ENCODE measurements around the gene ATG16L2.
A peak's percentile ranks its signal among the peaks of the same experiment; 100 is the strongest.

Gene ATG16L2, protein sequence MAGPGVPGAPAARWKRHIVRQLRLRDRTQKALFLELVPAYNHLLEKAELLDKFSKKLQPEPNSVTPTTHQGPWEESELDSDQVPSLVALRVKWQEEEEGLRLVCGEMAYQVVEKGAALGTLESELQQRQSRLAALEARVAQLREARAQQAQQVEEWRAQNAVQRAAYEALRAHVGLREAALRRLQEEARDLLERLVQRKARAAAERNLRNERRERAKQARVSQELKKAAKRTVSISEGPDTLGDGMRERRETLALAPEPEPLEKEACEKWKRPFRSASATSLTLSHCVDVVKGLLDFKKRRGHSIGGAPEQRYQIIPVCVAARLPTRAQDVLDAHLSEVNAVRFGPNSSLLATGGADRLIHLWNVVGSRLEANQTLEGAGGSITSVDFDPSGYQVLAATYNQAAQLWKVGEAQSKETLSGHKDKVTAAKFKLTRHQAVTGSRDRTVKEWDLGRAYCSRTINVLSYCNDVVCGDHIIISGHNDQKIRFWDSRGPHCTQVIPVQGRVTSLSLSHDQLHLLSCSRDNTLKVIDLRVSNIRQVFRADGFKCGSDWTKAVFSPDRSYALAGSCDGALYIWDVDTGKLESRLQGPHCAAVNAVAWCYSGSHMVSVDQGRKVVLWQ

DNA sequence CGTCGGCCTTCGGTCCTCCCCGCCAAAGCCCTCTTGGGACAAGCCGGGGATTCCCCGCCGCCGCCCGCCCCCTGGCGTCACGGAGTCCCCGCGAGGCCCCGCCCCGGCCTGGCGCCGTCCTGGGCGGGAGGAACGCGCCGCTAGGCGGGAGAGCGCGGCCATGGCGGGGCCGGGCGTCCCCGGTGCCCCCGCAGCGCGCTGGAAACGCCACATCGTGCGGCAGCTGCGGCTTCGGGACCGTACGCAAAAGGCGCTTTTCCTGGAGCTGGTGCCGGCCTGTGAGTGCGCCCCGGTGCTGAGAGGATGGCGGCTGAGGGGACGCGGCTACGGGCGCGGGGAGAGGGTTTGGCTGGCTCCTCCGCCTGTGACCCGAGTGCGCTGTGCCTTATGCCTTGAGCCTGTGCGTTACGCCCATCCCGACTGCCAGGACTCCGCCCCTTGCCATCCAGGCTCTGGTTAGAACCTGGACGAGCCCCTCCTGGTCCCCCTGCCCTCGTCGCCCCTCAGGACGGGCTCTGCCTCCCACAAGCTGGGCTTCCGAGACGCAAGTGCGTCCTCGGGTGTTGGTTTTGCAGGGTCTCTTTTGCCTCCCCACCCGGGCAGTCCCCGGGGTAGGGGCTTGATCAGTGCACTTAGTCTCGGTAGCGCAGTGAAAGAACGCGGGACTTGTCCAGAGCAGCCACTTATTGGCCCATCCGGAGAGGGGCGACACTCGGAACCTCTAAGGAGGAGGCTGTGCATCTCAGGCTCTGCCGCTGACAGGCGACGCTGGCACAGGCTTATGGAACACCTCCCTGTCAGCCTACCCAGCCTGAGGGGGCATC lies at the start of gene ATG16L2:
Gene ATG16L2, plus strand, starts transcription at position 126 of the 824 bp plus-strand sequence. Its CDS starts 35 bp downstream, at position 161.
- DNase-seq = peak; percentile 90

DNA sequence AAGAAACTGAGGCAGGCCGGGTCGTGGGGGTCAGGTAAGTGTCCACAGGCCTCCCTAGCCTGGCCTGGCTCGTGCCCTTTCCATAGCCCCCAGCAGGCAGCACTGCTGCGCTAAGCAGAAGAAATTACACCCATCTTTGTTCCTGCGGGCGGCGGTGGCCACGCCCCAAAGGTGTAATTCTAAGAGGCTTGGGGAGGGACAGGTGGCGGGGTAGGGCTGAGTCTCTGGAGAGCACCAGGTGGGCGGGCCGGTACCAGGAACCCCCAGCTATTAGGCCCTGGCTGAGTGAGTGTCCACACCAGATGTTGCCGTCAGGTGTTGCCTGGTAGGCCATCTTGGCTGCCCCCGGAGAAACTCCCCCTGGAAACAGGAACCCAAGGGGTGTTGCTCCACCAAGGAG lies 49.7 kb upstream of the ATG16L2 start:
- peak; percentile 94 for DNase-seq

DNA sequence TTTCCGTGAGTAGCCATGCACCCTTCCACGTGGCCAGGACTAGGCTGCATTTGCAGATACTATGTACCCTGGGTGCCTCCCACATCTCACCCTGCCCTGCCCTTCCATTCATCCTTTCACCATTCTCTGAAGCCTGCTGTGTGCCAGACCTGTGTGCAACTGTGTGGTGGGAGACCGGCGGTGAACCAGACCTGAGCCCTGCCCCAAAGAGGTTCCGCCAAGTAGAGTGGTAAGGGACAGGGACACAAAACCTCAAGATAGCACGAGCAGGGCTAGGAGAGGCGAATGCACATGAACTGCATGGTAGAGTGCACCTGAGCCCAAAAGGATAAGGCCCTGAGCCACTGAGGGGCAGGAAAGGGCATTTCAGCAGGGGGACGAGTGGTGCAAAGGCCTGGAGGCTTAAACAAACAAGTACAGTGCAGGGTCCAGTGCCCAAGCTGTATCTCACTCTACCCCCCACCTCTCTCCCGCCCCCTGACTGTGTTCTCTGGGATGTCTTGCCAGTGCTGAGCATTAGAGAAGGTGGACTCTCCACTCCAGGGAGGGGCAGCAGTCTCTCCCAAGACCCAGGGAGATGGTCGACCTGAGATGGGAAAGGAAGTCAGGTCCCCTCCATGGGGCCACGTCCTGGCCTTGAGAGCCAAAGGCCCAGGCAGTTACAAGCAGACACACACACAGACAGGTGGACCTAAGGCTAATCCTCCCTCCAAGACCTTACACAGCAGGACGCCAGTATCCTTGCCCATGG lies 47.9 kb upstream of the ATG16L2 start:
- DNase-seq = no peak

DNA sequence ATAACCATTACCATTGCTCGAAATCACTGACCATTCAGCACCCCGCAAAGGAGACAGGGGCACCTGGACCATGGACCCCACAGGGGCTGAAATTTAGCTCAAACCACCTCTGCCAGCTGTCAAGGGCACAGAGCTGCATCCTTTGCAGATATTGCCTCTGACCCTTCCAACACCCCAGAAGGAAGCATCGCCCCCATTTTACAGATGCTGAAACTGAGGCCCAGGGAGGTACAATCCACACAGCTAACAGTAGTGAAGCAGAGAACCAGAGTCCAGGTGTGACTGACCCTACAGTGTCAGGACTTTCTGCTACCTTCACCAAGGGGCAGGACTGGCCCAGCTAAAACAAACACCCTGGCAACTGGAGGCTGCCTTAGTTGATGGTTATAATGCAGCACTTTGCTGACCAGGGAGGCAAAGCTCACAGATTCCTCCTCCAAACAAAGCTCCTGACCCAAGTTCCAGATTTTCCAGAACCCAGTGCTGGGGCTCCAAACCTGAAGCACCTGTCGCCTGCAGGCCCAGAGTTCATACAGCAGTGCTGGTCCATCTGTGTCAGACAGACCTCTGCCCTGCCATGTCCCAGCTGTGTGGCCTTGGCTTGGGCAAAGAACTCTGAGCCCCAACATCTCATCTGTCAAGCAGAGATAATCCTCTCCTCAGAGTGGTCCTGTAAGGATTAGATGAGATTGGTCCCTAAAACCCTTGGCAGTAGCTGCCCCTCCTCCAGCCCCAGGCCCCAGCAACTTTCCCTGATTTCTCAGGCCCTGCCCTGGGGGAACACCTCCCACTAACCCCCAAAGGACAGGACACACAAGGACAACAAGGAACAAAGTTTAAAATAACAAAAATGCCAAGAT lies 46.8 kb upstream of the ATG16L2 start:
- no peak for DNase-seq

DNA sequence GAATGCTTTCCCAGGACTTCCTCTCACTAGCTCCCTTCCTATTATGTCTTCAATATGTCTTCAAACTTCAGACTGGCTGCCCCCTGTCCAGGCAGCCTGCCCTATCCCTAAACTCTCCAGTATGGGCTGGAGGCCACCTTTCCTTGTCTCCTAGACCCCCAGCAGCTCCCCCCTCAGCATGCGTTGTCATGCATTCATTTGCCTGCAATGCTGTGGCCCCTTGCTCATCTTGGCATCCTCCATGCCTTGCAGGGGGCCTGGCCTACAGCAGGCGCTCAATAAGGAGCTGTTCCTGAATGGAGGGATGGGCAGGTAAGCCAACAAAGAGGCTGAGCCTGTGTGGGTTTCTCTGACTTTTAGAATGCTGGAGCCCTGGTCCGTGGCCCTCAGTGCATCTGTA lies 45.6 kb upstream of the ATG16L2 start:
- DNase-seq = no peak

DNA sequence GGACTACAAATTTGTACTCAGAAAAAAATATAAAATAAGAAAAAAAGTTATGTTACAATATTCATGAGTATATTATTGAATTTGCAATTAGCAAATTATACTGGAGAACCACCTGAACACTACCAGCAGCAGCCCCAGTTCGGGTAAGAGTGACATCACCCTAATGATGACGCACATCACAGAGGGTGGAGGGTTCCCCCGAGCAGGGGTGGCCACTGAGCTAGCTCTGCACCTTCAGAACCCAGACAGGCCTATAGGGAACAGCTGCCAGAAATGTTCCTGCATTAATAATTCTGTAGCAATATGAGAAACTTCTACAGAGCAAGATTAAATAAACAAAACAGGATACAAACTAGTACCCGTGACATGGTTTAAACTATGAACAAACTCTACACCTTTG lies 44.5 kb upstream of the ATG16L2 start:
- DNase-seq = no peak

DNA sequence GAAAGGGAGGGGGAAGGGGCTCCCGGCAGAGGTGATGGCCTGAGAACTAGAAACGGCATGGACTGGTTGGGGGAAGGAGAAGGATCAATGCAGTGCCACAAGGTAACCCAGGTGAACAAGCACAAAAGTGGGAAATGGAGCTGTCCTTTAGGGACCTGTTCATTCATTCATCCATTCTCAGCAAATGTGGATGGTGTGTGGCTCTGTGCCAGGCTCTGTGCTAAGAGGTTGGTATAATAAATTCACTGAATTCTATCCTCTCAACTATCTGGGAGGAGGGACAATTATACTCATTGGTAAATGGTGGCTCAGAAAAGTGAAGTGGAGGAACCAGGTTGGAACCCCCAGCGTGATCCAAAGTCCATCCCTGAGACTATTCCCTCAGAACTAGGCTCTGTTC lies 43.4 kb upstream of the ATG16L2 start:
- DNase-seq = no peak

DNA sequence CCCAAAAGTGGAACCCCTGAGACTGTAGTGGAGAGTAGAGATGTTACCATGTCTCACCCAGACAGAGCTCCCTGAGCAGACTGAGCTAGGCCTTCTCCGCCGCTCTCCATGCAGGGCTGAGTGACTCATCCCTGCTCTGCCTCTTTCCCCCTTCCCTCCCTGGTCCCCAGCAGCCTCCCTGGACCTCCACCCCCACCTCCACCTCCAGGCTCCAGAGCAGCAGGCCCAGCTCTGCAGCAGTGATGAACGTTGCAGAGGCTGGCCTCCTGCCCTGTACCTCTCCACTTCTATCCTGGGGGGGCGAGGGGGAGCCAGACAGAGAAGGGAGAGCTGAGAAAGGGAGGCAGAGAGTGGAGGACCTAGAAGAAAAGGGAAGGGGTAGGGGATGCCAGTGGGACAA lies 42.7 kb upstream of the ATG16L2 start:
- no peak for DNase-seq

DNA sequence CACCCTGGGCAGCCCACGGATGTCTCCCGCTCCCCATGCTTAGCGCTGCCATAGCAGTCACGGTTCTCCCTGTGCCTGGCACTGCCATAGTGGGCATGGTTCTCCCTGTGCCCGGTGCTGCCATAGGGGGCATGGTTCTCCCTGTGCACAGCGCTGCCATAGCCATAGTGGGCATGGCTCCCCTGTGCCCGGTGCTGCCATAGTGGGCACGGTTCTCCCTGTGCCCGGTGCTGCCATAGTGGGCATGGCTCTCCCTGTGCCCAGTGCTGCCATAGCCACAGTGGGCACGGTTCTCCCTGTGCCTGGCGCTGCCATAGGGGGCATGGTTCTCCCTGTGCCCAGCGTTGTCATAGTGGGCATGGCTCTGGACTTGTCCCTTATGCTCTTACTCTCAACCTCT lies 42.2 kb upstream of the ATG16L2 start:
- DNase-seq = no peak

DNA sequence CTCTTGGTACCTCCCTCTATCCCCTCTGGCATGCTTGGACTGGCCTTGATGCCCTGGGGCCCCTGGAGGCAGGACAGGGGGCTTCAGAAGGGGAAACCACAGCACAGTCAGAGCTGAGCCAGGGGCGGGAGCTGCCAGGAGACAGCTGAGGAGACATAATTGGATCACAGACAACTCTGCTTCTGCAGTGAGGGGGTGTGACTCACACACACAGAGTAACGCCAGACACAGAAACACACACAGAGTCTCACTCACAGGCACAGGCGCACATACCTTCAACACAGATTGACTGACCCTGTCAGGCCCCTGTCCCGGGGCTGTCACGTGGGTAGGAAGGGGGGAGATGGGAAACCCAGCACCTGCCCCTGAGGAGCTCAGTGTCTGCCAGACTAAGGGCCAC lies 40.9 kb upstream of the ATG16L2 start:
- no peak for DNase-seq

DNA sequence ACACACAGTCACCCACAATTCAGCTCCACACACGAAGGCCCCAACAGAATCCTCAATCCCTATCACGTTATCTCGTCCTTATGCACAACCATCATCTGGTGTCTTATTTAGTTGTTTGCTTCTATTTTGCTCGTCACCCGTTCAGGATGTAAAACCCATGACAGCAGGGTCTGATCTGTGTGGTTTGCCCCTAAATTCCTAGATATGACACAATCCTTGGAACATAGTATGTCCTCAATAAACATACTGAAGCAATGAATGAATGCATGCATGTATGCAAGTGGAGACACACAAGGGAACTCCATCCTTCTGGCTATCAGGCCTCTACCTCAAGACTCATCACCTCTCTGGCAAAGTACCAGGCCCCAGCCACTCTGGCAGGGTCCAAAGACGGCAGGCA lies 40.5 kb upstream of the ATG16L2 start:
- no peak for DNase-seq

DNA sequence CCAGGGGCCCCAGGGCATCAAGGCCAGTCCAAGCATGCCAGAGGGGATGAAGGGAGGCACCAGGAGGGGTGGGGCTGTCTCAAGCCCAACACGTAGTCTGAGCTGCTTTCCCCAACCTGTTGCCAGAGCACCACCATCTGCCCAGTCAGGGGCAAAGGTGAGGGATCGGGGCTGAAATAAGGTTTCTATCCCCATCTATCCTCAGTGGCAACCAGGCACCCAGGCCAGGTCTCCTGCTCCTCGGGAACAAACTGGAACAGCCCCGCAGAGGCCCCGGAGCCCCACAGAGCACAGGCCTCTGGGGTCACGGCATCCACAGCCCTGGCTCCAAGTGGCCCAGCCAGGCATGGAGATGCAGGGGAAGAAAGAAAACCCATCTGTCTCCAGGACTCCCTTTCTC lies 39.7 kb upstream of the ATG16L2 start:
- no peak for DNase-seq

DNA sequence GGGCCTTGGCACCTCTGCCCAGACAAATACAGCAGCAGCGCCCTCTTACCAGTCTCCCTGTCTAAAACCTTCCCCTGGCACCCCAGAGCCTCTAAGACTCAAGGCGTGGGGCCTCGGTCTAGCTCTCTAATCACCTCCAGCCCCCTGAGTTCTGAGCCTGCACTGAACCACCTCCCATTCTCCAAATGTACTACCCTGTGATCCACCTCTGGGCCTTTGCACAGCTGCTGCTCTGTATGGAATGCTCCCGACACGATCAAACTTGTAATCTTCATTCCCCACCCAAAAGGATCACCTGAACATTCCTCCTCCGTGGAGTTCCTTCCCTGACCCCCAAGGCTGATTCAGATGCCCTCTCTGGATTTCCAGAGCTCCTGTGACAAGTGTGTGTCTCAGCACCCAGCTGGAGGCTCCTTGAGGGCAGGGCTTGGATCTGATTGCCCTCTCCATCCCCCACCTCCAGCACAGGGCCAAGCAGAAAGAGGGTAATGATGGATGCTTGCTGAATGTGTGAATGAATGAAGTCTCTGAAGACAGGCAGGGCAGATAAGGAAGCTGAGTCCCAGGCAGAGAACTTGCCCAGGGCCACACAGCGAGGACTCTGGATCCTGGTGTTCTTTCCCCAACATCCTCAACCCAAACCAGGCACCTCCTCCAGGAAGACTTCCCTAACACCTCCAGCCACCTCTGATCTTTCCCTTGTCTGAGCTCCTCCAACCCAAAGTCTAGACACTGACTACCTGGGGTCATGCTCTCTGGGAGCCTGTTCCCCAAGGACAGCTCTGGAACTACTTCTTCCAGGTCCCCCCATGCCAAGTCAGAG lies 38.7 kb upstream of the ATG16L2 start:
- no peak for DNase-seq

DNA sequence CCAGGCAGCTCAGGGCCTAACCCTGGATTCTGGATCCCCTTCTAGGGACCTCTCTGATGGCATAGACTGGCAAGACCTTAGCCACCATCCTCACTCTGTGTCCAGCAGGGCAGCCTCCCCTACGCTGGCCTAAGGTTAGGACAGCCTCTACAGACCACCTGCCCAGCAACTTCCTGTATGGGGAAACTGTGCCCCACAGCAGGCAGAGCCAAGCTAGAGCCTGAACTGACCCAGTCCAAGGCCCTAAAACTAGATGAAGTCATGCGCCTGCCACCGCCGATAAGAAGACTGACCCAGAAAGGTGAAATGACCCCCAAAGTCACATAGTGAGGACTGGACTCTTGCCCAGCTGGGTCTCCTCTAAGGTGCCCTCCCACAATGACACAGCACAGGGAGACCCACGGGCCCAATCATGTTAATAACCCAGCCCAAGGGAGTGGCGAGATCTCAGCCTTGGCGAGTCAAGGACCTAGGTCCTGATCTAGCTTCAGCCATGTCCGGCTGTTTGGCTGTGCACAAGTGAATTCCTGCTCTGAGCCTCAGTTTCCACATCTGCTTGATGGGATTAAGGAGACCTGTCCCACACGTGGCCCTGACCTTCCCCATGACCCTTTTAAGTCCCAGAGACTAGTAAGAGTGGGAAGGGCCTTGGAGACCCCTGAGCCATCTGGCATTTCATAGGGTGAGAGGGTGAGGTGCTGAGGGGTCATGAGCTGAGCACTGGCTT lies 37.9 kb upstream of the ATG16L2 start:
- DNase-seq = no peak

DNA sequence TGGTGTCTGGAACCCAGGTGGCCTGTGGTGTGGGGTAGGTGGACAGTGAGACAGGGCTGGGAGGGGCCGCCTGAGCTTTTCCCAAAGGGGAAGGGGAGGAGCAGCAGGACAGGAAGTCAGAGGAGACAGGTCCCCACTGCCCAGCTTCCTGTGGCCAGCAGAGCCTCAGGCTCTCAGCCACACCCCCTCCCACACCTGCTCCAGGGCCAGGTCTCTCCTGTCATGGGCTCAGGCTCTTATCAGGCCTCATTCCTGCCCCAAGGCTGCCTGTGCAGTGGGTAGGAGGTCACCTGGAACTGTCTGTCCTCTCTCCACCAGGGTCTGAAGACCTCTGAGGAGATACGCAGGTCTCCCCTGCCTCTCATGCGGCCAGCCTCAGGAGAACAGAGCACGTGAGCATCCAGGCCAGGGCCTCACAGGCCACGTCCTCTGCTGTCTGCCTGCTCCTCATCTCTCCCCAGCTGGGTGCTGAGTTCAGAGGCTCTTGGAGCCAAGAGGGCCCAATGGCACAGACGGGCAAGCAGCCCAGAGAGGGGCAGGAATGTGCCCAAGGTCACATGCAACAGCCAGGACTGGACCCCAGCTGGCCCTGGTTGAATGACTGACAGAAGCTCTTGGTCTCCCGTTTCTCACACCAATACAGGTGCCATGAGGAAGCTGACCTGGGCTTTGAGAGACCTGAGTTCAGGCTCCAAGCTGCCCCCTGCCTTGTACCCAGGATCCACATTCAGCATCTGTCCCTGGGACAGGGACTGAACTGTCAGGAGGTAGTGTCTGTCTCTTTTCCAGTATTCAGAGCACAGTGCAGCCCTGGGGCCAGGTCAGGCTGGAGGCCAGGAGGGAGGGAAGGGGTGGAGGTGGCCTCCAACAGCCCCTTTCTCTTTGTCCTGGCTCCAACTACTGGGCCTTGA lies 37.1 kb upstream of the ATG16L2 start:
- no peak for DNase-seq

DNA sequence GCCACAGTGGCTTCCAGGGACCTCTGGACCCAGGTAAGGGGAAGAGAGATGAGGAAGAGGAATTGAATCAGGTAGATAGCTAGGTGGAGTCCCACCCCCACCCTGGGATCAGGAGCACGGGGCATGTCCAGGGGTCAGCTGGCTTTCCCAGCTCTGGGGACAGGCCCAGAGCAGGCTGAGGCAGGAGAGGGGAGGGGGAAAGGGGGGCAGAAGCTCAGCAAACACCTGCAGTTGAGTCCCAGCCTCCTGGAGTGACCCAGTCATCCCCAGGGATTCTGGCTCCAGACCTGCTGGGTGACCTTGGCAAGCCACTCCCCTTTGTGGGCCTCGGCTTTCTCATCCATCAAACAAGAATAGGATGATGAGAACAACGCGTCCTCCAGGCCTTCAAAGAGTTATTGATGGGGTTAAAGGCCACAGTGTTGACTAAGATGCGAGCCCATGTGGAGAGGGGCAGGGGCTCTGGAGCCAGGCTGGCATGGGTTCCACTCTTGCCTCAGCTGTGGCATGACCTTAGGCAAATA lies 36.4 kb upstream of the ATG16L2 start:
- DNase-seq = peak; percentile 26

DNA sequence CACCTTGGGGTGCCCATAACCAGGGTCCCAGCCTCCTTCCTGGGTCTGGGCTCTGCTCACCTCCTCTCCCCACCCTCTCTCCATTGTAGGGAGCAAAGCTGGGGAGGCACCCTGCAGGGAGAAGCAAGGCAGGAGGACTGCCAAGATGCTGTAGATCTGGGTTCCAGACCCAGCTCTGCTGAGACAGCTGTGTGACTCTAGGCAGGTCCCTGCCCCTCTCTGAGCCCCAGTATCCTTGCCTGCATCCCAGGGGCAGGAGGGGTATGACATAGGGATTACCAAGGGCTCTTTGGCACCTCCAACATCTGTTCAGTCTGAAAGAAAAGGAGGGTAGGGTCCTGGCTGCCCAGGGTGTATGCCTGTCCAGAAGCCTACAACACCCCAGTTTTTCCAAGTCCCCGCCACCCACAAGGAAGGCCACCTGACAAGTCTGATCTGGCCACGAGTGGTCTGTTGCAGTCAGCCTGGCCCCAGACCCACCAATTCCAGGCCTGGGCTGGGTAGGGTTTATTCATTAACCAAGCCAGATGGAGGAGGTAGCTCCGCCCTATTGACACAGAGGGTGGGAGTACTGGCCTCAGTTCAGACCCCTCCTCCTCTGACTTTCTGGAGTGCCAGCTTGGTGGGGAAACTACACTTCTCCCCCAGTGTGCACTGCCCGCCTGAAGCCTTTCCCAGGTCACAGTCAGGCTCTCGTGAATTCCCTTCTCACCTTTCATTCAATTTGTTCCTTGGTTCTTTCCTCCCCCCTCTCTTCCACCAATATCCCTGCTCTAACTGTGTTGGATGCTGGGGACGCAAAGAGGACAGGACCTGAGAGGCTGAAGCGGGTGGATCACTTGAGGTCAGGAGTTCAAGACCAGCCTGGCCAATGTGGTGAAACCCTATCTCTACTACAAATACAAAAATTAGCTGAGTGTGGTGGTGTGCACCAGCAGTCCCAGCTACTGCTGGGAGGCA lies 35.4 kb upstream of the ATG16L2 start:
- DNase-seq = no peak
